Endodermal cell (in vitro differentiated cells): ENCODE results near the gene SRA1. TPM values are rescaled to one million over a fixed set of nuclear protein-coding genes. Genes with fewer than 3 reads are reported as not detected.

Experiments used
- DNase-seq: peaks from one replicate; pipeline ENCODE4 v3.0.0-alpha.2; 2017
- H3K27ac ChIP-seq: 2 replicates; pipeline ENCODE4 v1.5.1; 2013; ENCODE audit warnings: mild to moderate bottlenecking, low read depth, low read length, moderate library complexity
- H3K27me3 ChIP-seq: 2 replicates; pipeline ENCODE4 v1.6.1; 2013; ENCODE audit warnings: mild to moderate bottlenecking, low read length, moderate library complexity; ENCODE audit not compliant: insufficient read depth, control insufficient read depth, poor library complexity, severe bottlenecking
- H3K36me3 ChIP-seq: 2 replicates; pipeline ENCODE4 v1.7.0; 2013; ENCODE audit warnings: mild to moderate bottlenecking, low read length, moderate library complexity; ENCODE audit not compliant: control insufficient read depth, insufficient read depth
- H3K4me1 ChIP-seq: one replicate; pipeline ENCODE4 v1.7.0; 2013; ENCODE audit warnings: low read length; ENCODE audit not compliant: control insufficient read depth, insufficient read depth
- H3K4me3 ChIP-seq: 2 replicates; pipeline ENCODE4 v1.5.1; 2013; ENCODE audit warnings: mild to moderate bottlenecking, low read length, moderate library complexity
- H3K9ac ChIP-seq: 2 replicates; pipeline ENCODE4 v1.6.1; 2013; ENCODE audit warnings: mild to moderate bottlenecking, low read length, moderate library complexity; ENCODE audit not compliant: poor library complexity, severe bottlenecking; ENCODE audit errors: extremely low read depth
- H3K9me3 ChIP-seq: 2 replicates; pipeline ENCODE4 v1.6.1; 2013; ENCODE audit warnings: mild to moderate bottlenecking, low read length, moderate library complexity; ENCODE audit not compliant: control insufficient read depth
- H3K27ac Mint-ChIP-seq: 2 replicates; pipeline ENCODE4 v1.8.0; 2020; ENCODE audit warnings: mixed read lengths
- H3K27me3 Mint-ChIP-seq: 2 replicates; pipeline ENCODE4 v1.8.0; 2021; ENCODE audit warnings: mild to moderate bottlenecking, mixed read lengths; ENCODE audit not compliant: insufficient read depth
- H3K36me3 Mint-ChIP-seq: 2 replicates; pipeline ENCODE4 v1.8.0; 2020; ENCODE audit warnings: low read depth, mixed read lengths
- H3K4me1 Mint-ChIP-seq: 2 replicates; pipeline ENCODE4 v1.8.0; 2020; ENCODE audit warnings: mixed read lengths
- H3K4me3 Mint-ChIP-seq: 2 replicates; pipeline ENCODE4 v1.8.0; 2020; ENCODE audit warnings: mild to moderate bottlenecking, moderate library complexity, mixed read lengths
- H3K9me3 Mint-ChIP-seq: 2 replicates; pipeline ENCODE4 v1.8.0; 2020; ENCODE audit warnings: mild to moderate bottlenecking, mixed read lengths
- WGBS, 2 experiments: methylation state at CpG; one replicate each; pipeline versions ENCODE4 v1.1.5 to v1.1.7; 2013; ENCODE audit warnings: missing lambda C conversion rate in 2 of 2, mixed read lengths in 1 of 2; ENCODE audit not compliant: insufficient coverage in 1 of 2, insufficient read length in 1 of 2; 5-methylcytosine and 5-hydroxymethylcytosine counted together
- total RNA-seq, 2 donors: library from RNA; stranded (reverse); fragmentation: NEBNext Ultra II Directional in 1 of 2; extraction: Animal tissue kit (Norgen Biotek cat#: 25700) in 1 of 2; gene quantifications; 2 replicates in 1 of 2; 3 replicates in 1 of 2; pipeline ENCODE4 v1.2.1, GENCODE V29; 2021
- TF ChIP-seq, protein P1 (sequence below): fragments of 200-600 bp; sonication (generic); conservative IDR thresholded peaks from 2 replicates; pipeline ENCODE4 v1.5.0; 2021; ENCODE audit warnings: antibody characterized with exemption, mild to moderate bottlenecking

SRA1 gene
- total RNA-seq, 2 donors from 2014 or later: 40.5 to 42.9 TPM

DNA sequence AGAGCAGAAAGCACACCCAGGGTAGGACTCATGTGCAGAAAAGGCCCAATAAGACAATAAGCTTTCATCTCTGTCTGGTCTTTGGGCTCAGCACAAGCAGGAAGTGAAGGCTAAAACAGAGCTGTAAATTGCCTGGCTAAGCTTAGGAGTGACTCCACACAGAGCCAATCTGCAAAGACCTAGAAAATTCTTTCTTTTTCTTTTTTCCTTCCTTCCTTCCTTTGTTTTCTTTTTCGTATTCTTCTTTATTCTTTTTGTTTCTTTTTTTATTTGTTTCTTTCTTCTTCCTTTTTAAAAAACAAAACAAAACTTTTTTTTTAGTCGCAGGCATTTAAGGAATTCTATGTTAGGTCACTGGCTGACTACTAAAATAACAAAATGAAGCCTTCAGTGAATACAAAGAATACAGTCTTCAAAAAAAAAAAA, 19.5 kb upstream of the SRA1 start:
- H3K9me3 Mint-ChIP-seq: peaks cover 12% of the 10 kb centered on the region
- no peak overlapping the region for H3K27ac Mint-ChIP-seq
- Histone ChIP-seq H3K4me3 (peak overlapping the region; percentile 12), H3K4me1 (peaks cover 5% of the 10 kb centered on the region), H3K27ac (no peak overlapping the region), H3K27me3 (no peaks in the 10 kb centered on the region), H3K9ac (no peak overlapping the region), H3K36me3 (no peaks in the 10 kb centered on the region), H3K9me3 (peaks cover 11% of the 10 kb centered on the region)
- peaks cover 5% of the 10 kb centered on the region for H3K36me3 Mint-ChIP-seq
- peaks cover 18% of the 10 kb centered on the region for H3K4me1 Mint-ChIP-seq
- 83 to 93% methylated on average over 1 of the region's 2 CpGs for WGBS, 2 experiments
- TF ChIP-seq, protein P1, sequence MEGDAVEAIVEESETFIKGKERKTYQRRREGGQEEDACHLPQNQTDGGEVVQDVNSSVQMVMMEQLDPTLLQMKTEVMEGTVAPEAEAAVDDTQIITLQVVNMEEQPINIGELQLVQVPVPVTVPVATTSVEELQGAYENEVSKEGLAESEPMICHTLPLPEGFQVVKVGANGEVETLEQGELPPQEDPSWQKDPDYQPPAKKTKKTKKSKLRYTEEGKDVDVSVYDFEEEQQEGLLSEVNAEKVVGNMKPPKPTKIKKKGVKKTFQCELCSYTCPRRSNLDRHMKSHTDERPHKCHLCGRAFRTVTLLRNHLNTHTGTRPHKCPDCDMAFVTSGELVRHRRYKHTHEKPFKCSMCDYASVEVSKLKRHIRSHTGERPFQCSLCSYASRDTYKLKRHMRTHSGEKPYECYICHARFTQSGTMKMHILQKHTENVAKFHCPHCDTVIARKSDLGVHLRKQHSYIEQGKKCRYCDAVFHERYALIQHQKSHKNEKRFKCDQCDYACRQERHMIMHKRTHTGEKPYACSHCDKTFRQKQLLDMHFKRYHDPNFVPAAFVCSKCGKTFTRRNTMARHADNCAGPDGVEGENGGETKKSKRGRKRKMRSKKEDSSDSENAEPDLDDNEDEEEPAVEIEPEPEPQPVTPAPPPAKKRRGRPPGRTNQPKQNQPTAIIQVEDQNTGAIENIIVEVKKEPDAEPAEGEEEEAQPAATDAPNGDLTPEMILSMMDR: no peak
- no peak overlapping the region for H3K4me3 Mint-ChIP-seq
- no peak for DNase-seq
- H3K27me3 Mint-ChIP-seq: peaks cover 2% of the 10 kb centered on the region

DNA sequence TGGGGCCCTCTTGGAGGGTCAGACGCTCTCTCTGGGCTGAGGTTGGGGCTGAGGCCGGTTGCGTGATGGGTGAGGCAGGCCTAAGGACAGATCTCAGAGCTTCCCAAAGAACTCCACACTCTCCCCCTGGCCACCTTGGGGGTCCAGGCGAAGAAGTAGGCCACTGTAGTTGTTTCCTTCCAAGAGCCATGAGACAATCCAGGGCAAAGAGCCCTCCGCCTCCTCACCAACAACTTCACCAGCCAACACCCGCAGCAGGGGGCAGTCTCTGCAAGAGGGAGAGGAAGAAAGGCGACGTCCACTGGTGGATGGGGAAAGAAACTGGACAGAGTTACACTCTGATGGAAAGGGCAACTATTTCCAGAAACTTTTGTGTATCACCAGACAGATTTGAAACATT, 18.0 kb upstream of the SRA1 start:
- H3K27me3 ChIP-seq: no peaks in the 10 kb centered on the region
- peaks cover 11% of the 10 kb centered on the region for H3K9me3 ChIP-seq
- no peak overlapping the region for H3K27ac ChIP-seq
- peak; percentile 78 for DNase-seq
- no peak overlapping the region for H3K9ac ChIP-seq
- no peak overlapping the region for H3K4me3 ChIP-seq
- WGBS, 2 experiments: 96% methylated on average over 8 of the region's 8 CpGs; no CpG with 5 or more reads in 1 of the 2 experiments
- no peaks in the 10 kb centered on the region for H3K36me3 ChIP-seq
- no peaks in the 10 kb centered on the region for H3K27me3 Mint-ChIP-seq
- TF ChIP-seq, protein P1: peak; percentile 66
- peaks cover 18% of the 10 kb centered on the region for H3K4me1 Mint-ChIP-seq
- peaks cover 5% of the 10 kb centered on the region for H3K36me3 Mint-ChIP-seq
- H3K4me3 Mint-ChIP-seq: no peak overlapping the region
- H3K4me1 ChIP-seq: peaks cover 5% of the 10 kb centered on the region
- H3K9me3 Mint-ChIP-seq: peaks cover 12% of the 10 kb centered on the region
- H3K27ac Mint-ChIP-seq: peak overlapping the region; percentile 88

DNA sequence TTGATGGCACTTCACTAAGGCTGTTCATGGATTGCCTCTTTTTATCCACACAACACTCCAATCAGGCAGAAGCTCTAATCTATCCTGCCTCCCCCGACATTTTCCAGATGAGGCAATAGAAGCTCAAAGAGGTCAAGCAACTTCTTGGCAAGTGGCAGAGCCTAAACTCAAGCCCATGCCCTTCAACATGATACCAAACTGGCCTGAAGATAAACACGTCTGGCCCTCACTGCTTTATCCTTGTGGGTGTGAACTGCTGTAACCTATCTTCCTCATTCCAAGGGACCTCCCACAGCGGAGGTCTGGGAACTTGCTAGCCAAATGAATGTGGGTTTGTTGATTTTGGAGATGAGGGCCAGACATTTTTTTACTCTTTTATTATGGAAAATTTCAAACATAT, 16.9 kb upstream of the SRA1 start:
- no peak overlapping the region for H3K27ac ChIP-seq
- H3K27ac Mint-ChIP-seq: peak overlapping the region; percentile 94
- WGBS, 2 experiments: 49 to 57% methylated on average over 1 to 3 of the region's 3 CpGs

More for the DNA sequence above, 16.9 kb upstream of the SRA1 start:
- Mint-ChIP-seq H3K27me3 (no peaks in the 10 kb centered on the region), H3K4me1 (peaks cover 18% of the 10 kb centered on the region), H3K9me3 (peaks cover 12% of the 10 kb centered on the region), H3K4me3 (no peak overlapping the region), H3K36me3 (peaks cover 5% of the 10 kb centered on the region)
- Histone ChIP-seq H3K36me3 (no peaks in the 10 kb centered on the region), H3K4me3 (peak overlapping the region; percentile 51), H3K4me1 (peaks cover 5% of the 10 kb centered on the region), H3K9ac (peak overlapping the region; percentile 35), H3K27me3 (no peaks in the 10 kb centered on the region), H3K9me3 (peaks cover 11% of the 10 kb centered on the region)
- TF ChIP-seq, protein P1: no peak
- DNase-seq: peak; percentile 89
